D721Med (cell line): ENCODE measurements around the gene LPCAT1.
A peak's percentile ranks its signal among the peaks of the same experiment; 100 is the strongest.
"Not testable (repeated sequence)": the region's sequence is repeated elsewhere in the genome, so short reads cannot be mapped to it uniquely, and the experiment has no call there.

Experiments used
- DNase-seq: peaks from one replicate; pipeline ENCODE4 v3.0.0; 2011; ENCODE audit warnings: low spot score; ENCODE audit not compliant: insufficient read length
- FAIRE-seq: peaks from 2 replicates; lab custom pipeline; 2011; peaks lifted over from hg19 to GRCh38; lab: Jason Lieb, UNC
- TF ChIP-seq, protein P1 (sequence below): IDR thresholded peaks from 2 replicates; pipeline ENCODE4 v1.5.1; 2012; ENCODE audit warnings: mild to moderate bottlenecking, control low read depth; ENCODE audit not compliant: insufficient read depth; ENCODE audit errors: missing control alignments

LPCAT1 gene

DNA sequence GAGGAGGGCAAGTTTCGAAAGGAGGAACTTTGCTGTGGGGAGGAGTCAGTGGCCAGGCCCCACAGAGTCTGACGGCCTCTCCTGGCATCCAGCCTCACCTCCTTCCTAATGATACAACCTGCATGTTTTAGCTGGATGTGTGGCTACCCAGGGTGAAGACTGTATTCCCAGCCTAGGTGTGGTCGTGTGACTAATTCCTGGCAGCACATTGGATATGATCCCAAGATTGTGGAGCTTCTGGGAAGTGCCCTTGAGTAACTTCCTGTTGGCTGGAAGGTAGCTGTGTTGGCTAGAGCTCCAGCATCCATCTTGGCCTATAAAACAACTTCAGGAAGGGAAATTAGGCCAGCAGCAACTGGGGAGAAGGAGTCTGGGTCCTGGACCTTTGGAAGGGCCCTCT, 19.0 kb upstream of the LPCAT1 start:
- FAIRE-seq: no peak
- no peak for DNase-seq
- TF ChIP-seq, protein P1, sequence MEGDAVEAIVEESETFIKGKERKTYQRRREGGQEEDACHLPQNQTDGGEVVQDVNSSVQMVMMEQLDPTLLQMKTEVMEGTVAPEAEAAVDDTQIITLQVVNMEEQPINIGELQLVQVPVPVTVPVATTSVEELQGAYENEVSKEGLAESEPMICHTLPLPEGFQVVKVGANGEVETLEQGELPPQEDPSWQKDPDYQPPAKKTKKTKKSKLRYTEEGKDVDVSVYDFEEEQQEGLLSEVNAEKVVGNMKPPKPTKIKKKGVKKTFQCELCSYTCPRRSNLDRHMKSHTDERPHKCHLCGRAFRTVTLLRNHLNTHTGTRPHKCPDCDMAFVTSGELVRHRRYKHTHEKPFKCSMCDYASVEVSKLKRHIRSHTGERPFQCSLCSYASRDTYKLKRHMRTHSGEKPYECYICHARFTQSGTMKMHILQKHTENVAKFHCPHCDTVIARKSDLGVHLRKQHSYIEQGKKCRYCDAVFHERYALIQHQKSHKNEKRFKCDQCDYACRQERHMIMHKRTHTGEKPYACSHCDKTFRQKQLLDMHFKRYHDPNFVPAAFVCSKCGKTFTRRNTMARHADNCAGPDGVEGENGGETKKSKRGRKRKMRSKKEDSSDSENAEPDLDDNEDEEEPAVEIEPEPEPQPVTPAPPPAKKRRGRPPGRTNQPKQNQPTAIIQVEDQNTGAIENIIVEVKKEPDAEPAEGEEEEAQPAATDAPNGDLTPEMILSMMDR: no peak

- FAIRE-seq (no peak), DNase-seq (no peak)
- TF ChIP-seq, protein P1: no peak
Observed at GRCh38 chr5:1541702-1542400, 18.1 kb upstream of the LPCAT1 start.

GRCh38 chr5:1540831-1541701, 17.3 kb upstream of the LPCAT1 start:
- FAIRE-seq: no peak
- no peak for DNase-seq
- TF ChIP-seq, protein P1: no peak

- FAIRE-seq (no peak), DNase-seq (no peak)
- TF ChIP-seq, protein P1: peak; percentile 14
Observed at GRCh38 chr5:1540166-1540565, 16.4 kb upstream of the LPCAT1 start.

DNA sequence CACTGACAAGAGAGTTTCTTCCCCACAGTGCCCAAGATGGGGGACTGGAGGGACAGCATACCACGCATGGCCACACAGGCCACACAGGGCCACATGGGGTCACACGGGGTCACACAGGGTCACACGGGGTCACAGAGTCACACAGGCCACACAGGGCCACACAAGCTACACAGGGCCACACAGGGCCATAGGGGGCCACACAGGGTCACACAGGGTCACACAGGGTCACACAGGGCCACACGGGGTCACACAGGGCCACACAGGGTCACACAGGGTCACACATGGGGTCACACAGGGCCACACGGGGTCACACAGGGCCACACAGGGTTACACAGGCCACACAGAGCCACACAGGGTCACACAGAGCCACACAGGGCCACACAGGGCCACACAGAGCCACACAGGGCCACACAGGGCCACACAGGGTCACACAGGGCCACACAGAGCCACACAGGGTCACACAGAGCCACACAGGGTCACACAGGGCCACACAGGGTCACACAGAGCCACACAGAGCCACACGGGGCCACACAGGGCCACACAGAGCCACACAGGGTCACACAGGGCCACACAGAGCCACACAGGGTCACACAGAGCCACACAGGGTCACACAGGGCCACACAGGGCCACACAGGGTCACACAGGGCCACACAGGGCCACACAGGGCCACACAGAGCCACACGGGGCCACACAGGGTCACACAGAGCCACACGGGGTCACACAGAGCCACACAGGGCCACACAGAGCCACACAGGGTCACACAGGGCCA, 15.8 kb upstream of the LPCAT1 start:
- FAIRE-seq, DNase-seq: not testable (repeated sequence)

DNA sequence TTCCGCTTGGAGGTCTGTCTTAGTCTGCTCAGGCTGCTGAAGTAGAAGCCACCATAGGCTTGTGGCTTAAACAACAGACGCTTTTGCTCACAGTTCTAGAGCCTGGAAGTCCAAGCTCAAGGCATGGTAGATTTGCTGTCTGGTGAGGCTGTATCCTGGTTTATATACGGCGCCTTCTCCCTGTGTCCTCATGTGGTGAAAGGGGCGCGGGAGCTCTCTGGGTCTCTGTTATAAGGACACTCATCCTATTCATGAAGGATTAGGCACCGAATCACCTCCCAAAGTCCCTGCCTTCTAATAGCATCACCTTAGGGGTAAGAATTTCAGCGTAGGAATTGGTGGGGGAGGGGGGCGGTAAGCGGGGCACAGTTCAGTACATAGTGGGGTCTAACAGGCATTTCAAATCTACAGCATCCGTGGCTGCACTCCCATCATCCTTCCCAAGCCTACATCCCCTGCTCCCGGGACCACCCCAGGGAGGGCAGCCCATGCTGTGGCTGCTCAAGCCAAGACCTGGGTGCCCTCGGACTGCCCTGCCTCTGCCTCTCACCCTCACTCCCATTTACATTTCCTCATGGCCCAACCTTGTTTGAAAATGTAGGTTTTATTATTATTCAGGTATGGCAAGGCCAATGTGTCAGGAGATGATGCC, 15.1 kb upstream of the LPCAT1 start:
- FAIRE-seq: no peak

More for the DNA sequence above, 15.1 kb upstream of the LPCAT1 start:
- no peak for DNase-seq
- TF ChIP-seq, protein P1: no peak
